A204.1 (cell line): Measurements from ENCODE around the gene MTURN.
"Not testable (repeated sequence)": the region's sequence is repeated elsewhere in the genome, so short reads cannot be mapped to it uniquely, and the experiment has no call there.

Experiments
- FAIRE-seq: peaks from 2 replicates; lab custom pipeline; 2012; peaks lifted over from hg19 to GRCh38; lab: Jason Lieb, UNC

MTURN gene

DNA sequence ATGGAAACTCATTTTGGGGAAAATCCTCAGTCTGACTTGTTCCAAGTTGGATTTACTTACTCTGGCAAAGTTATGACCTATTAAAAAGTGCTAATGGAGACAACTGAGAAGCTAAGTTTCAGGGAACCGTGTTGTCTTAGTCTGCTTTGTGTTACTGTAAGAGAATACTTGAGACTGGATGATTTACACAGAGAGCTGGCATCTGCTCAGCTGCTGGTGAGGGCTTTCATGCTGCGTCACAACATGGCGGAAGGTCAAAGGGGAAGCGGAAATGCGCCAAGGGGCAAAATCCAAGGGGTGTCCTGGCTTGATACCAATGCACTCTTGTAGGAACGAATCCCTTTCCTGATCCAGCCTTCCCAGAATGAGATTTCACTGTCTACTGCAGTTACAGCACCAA, 46.4 kb downstream of the MTURN start:
- FAIRE-seq, result no peak

DNA sequence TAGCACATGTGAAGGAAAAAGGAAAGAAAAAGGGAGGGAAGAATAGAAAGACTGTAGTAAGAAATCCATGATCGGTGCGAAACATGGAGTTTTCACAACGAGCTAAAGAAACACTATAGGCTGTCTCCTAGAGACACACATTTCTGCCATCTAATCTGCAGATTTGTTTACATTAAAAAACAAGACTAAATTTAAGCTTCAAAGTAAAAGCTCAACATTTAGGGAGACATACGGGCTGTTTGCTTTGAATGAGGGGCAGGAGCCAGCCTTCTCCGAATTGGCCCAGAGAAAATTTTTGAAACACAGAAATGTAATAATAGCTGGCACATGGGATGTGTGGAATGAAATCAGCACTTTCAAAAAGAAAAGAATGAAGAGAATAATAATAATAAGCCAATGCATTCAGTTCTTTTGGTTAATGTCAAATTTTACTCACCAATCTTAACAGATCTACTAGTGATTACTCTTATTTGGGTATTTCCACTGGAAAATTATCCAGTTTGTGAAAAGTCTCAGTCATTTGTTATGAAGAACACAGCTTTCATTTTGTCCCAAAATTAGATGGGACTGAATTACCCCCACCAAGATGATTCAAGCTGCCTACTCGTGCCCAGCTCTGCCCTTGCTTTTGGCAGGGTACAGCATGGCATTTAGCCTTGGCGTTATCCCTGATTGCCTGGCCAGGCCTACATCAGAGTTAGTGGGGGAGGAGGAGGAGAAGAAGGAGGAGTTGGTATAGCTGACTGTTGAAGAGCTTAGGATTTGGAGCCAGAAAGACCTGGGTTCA, 47.1 kb downstream of the MTURN start:
- FAIRE-seq, result no peak

DNA sequence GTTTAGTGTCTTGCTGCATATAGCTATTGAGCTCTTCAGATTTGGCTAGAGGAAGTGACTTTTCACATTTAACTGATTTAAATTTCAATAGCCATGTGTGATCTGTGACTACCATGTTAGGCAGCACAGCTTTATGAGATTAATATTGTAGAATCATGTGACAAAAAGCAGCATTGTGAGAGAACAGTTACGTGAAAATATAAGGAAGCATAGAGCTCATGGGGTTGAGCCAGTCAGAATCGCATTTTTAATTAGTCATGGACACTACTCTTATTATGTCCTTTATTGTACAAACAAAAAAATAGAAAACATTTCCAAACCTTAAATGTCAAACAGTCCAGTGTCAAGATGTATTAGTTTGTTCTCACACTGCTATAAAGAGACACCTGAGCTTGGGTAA, 48.0 kb downstream of the MTURN start:
- no peak for FAIRE-seq

DNA sequence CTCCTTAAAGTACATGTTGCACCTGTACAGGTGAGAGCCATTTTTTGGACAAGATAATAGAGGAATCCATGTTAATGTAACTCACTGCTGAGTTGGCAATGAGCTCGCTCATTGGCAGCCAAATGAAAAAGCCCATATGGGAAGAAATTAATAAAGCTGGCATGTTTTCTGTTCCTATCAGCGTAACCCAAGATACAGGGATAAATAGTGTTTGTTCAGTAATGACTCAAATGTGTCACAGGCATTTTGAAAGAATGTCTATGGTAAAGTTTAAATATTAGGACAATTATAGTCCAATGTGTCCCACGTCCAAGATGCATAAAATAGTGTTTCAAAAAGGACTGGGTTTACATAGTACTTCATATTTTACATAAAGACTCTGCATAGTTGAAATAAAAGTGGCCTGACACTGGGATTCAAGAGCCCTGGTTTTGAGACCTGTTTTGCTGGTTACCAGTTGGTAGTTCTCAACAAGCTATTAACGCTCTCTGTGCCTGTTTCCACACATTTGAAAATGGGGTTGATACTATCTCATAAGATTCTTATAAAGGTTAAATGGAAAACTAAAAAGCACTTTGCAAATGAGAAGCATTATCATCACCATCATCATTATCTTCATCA, 49.1 kb downstream of the MTURN start:
- FAIRE-seq, result no peak

DNA sequence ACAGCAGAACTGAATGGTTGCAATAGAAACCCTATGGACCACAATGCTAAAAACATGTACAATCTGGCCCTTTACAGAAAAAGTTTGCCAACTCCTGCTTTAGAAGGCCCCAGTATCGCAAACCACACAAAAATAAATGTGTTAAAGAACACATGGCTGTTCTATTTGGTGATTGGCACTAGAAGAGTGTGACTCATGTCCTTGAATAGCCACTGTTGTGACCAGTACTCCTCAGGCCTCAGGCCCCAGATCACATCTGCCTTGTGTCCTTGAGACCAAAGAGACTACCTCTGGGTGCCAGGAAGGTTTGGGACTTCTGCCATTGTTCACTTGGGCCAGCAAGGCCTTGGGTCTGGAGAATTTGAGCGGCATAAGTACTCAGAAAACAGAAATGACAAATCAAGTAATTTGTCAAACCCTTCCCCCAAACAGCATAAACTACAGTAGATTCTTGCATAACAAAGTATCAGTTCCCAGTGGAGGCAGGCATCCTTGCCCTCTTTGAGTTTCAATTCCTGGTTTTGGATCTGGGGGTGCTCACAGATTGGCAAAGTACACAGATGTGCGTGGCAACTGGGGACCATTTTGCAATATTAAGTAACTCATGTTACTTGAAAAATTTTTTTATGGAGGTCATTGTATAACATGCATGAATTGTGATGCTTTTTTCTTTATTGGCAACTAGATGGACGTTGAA, 50.2 kb downstream of the MTURN start:
- FAIRE-seq, result no peak

DNA sequence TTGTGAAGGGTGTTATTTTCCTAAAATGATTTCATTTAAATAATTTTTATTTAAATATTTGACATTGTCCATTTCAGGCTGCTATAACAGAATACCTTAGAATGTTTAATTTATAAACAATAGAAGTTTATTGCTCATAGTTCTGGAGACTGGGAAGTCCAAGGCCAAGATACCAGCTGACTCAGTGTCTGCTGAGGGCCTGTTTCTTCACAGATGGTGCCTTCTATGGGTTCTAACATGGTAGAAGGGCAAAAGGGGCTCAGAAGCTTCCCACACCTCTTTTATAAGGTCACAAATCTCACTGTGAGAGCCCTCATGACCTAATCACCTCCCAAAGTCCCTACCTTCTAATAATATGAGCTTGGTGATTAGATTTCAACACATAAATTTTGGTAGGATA, 50.7 kb downstream of the MTURN start:
- FAIRE-seq, result no peak

DNA sequence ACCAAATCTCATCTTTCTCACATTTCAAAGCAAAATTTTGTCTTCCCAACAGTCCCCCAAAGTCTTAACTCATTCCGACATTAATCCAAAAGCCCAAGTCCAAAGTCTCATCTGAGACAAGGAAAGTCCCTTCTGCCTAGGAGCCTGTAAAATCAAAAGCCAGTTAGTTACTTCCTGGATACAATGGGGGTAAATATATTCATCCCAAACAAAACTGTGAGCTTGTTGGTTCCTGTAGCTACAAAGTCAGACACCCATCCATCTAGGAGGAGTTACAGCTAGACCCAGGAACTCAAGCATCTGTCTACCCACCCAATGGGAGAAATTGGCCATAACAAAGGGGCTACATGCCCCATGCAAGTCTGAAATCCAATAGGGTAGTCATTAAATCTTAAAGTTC, 51.9 kb downstream of the MTURN start:
- FAIRE-seq, result no peak

DNA sequence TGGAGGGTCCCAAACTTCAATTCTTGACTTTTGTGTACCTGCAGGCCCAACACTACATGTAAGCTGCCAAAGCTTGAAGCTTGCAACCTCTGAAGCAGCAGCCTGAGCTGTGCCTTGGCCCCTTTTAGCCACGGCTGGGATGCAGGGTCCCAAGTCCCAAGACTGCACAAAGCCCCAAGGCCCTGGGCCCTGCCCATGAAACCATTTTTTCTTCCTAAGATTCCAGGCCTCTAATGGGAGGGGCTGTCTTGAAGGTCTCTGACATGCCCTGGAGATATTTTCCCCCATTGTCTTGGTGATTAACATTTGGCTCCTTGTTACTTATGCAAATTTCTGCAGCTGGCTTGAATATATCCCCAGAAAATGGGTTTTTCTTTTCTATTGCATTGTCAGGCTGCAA, 52.7 kb downstream of the MTURN start:
- FAIRE-seq, result no peak

DNA sequence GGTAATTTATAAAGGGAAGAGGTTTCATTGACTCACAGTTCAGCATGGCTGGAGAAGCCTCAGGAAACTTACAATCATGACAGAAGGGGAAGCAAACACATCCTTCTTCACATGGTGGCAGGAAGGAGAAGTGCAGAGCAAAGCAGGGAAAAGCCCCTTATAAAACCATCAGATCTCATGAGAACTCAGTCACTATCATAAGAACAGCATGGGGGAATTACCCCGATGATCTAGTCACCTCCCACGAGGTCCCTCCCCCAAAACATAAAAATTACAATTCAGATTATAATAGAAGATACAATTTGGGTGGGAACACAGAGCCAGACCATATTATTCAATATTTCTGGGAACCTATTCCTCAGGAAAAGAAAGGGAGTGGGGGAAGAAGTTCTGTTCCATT, 53.6 kb downstream of the MTURN start:
- FAIRE-seq, result not testable (repeated sequence)

DNA sequence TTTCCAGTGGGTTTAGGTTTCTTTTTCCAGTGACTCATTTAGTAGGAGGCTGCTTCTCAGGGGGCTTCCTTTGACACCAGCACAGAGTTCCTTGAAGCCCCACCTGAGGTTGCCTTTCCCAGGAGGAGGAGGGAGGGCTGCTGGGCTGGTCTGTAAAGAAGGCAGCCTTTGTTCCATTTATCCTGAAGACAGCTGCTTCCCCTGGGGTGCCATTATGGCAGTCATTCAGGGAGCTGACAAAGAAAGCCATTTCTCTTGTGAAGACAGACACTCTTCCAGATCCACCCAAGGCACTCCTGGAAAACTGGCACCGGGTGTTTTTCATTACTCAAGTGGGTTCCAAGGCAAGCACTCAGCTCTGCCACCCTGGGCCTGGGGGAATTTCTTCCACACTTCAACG, 54.0 kb downstream of the MTURN start:
- no peak for FAIRE-seq

DNA sequence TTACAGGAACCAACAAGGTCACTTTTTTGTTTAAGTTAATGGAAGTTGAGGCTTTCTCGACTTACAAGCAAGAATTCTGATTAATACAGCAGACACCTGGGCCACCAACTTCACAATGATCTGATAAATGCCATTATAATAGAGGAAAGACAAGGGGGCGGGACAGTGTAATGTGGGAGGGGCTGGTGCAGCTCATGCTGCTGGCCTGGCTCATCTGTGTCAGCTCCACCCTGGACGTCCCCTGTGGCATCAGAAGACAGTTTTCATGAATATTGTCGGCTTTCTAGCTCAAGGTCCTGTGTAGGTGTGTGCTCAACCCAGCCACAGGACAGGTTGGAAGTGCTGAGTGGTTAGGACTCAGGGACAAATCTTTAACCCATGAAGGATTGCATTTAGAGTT, 57.0 kb downstream of the MTURN start:
- no peak for FAIRE-seq

DNA sequence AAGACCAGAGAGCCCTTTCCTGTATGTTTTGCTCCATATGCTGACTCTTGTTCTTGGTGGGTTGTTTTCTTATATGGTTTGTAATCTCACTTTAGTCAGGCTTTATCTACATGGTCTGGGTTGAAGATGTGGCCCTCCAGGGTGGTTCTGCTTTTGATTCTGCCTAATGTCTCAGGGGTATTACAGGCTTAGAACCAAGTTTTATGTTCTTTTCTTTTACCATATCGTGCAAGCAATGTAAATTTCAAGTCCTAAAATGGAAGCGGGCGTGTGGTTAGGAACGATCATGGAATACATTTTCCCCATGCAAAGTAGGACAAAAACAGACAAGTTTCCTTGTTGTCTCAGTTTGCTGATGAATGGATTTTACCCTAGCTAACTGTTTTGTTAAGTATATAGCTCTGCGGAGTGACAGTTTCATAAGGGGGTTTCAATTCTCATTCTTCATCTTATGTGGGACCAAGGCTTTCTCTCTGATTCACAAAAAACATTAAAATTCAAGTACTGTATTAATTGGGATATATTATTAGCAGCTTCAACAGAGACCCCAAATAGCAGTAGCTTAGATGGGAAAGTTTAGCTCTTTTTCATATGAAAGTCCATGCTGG, 58.7 kb downstream of the MTURN start:
- FAIRE-seq, result no peak

DNA sequence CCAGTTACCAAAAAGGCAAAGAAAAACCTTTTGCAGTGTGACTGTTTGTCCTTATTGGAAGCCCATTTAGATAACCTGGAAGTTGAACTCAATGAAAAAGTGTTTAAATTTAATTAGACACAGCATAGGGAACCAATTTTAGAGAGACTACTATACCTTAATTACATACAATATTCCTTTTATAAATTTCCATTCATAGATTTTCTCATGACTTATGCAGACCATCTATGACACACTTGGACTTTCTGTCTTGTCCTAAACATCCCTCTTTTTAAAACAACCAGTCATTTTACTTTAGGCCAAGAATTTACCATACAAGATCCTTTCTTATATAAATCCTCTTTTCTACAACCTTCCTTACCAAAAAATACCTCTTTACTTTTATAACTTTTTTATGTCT, 61.6 kb downstream of the MTURN start:
- no peak for FAIRE-seq

DNA sequence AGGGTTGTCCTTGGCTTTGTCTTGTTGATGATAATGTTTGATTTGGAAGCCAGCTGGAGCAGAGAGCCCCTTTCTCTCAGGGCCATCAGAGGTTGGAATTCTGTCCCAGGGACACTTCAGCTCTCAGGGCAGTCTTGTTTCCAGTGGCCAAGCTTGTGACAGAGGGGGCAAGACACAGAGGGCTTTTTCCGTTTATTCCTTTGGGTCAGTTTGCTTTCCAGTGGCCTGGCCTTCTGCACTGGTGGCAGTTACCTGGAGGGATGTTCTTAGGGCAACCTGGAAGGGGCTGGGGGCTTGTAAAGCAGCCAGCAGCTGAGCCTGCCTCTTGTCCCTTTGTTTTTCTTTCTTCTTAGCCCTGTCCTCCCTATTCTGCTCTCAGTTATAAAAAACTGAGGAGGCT, 62.7 kb downstream of the MTURN start:
- no peak for FAIRE-seq

DNA sequence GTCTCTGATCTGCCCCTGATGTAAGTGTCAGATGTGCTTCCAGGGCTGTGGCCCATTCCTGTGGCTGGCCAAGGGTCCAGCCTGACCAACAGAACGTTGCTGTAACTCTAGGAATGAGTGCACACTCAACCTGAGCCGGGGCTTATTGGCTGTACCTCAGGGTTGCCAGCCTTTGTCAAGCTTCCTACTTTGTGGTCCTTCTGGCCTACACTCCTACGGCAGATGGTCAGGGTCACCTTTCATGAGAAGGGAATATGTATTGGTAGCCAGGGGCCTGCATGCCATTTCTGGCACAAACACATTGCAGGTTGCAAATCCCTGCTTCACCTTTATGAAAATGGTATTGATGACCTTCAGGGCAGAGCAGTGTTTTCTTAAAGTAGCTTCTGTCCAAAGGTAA, 64.5 kb downstream of the MTURN start:
- FAIRE-seq, result no peak

DNA sequence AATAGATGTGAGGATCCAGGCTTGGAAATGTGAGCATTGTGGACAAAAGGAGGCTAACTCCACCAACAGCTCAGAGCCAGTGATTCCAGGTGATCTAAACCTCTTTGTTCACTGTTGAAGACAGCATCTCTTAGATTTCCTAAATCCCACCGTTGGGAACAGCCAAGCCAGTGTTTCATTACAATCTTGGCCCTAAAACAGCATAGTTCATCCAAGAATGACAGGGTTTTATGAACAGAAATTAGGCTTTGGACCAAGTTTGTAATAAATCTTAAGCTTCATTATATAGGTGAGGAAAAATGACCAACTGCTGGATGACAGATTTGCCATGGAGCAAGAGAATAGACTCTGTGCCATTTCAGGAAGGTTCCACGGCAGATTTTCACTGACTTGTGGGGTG, 65.8 kb downstream of the MTURN start:
- FAIRE-seq, result no peak

DNA sequence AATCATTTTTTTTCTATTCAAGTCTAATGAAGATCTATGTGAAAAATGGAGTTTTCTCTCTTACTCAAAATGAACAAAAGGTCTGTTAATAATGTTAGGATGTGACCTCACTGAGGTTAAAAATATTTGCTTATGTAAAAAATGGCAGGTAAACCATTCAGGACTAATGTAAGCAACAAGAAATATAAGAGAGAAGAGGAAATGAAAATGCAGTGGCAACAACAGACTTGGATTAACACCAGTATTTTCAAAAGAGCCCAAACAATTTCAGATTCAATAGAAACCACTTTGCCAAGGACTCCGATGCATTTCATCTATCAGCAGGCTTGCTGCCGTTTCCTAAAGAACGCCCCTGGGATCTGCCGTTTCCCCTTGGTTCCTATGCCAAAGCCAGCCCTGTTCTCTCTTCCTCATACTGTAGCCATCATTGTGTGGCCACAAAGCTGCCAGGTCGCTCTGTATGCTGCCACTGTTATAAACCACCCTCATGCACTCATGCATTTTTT, 66.4 kb downstream of the MTURN start:
- no peak for FAIRE-seq

DNA sequence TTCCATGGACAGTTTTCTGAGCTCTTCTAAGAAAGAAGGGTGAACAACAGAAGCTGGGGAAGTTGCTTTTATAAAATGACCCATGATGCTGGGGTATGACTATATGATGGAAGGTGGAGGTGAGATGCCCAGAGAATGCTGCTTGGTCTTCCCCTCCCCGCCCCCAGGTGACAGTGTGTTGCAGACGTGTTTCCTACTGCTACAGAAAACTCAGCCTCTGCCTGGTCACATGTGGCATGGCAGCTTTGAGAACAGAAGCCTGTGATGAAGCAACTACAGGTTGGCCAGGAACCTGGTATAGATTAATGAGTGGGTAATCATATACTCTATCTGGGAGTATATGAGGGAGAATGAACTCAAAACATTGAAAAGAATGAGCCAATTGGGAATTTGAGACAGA, 67.1 kb downstream of the MTURN start:
- no peak for FAIRE-seq

DNA sequence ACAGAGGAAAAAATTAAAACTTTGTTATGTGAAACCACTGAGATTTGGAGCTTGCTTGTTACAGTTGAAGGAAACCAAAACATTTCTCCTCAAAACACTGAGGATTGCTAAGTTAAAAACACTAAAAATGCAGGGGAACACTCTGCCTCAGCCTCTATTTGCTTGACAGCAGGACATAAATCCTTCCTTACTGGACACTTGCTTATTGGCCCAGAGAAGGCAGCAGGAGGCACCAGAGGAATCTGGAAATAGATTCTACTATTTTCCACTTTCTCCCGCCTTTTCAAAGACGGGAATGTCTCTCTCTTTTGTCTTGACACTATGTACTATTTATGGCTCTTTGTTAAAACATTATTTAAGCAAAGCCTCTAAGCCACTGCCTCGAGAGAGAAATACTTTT, 67.9 kb downstream of the MTURN start:
- FAIRE-seq, result no peak

DNA sequence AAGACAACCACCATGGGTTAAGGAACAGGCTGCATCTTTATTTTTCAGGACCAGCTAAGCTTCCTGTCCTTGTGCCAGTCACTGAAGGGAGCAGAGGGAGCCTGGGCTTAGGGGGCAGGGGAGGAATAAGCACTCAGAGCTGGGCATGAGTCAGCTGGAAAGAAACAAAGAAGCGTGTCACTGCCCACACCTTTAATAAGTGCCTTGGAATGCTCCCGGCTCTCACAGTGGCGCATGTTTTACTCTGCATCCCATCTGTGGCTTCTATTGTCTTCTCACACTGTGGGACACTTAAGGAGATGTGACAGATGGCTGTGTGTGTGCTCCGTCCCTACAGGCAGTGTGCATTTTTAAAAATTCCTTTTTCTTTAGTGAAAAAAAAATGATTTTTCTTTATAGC, 71.7 kb downstream of the MTURN start:
- FAIRE-seq, result no peak

DNA sequence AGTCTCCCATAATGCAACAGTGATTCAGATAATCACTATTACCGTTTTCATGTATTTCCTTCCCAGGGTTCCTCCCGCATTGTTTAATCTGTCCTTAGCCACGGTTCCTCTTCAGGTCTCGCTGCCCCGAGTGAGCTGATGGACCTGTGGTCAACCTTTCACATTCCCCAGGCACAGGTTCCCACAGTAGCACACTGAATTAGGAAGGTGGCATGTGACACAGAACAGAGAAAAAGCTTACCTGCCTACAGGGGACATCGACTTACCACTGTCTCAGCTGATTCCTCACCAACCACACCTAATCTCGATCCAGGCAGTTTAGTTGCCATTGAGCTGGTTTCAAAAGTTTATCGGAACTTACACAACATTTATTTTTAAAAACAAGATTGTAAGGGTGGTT, 72.2 kb downstream of the MTURN start:
- FAIRE-seq, result no peak

DNA sequence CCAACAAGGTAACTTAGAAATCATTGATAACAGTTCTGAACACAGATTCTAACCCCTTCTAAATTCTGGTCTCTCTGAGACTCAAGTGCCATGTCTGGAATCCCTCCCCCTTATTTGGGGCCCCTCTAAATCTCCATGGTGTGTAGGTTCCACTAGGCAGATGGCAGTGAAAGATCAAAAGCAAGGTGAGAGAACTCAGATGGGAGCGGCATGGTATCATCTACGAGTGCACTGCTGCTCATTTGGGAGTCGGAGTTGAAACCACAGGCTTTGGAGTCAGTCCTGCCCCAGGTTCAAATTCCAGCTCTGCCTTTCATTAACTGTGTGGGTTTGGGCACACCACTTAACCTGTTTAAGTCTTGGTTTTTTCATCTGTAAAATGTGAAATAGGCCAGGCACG, 72.6 kb downstream of the MTURN start:
- FAIRE-seq, result no peak

DNA sequence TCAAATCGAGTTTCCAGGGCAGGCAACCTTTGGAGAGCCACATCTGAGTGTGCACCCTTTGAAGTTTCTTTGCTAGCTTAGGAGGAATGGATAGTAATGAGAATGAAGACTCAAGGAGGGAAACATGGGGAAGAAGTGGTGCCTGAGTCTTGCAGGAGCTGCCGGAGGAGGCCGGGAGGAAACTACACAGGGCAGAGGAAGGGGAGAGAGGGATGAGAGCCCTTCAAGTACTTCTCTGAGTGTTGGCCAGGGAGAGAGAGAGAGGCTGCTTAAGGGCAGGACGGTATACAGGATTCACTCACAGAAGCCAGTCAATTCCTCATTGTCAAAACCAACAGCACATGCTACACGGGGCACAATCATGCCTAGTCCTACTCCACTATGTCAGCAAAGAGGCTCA, 75.2 kb downstream of the MTURN start:
- no peak for FAIRE-seq
